Neural progenitor cell (in vitro differentiated cells): ENCODE data around the gene CSDE1. TPM values are rescaled to one million over a fixed set of nuclear protein-coding genes. Genes with fewer than 3 reads are reported as not detected.
A peak's percentile ranks its signal among the peaks of the same experiment; 100 is the strongest.
"Not testable (repeated sequence)": the region's sequence is repeated elsewhere in the genome, so short reads cannot be mapped to it uniquely, and the experiment has no call there.

Experiments used
- DNase-seq: peaks from one replicate; pipeline ENCODE4 v3.0.0-alpha.2; 2016; ENCODE audit warnings: low spot score
- H2AFZ ChIP-seq: fragments of 200-600 bp; sonication (generic); replicated peaks from 2 replicates; pipeline ENCODE4 v1.6.1; 2016; ENCODE audit warnings: antibody characterized with exemption
- H3F3A ChIP-seq: fragments of 200-600 bp; sonication (generic); 2 replicates; pipeline ENCODE4 v1.6.1; 2016; ENCODE audit warnings: antibody characterized with exemption, low read depth
- H3K27ac ChIP-seq: fragments of 200-600 bp; sonication (generic); 2 replicates; pipeline ENCODE4 v1.5.1; 2016; ENCODE audit warnings: mild to moderate bottlenecking
- H3K27me3 ChIP-seq: fragments of 200-600 bp; sonication (generic); 2 replicates; pipeline ENCODE4 v1.6.1; 2016; ENCODE audit warnings: mild to moderate bottlenecking, moderate library complexity
- H3K36me3 ChIP-seq: fragments of 200-600 bp; sonication (generic); 2 replicates; pipeline ENCODE4 v1.5.1; 2016
- H3K4me1 ChIP-seq: fragments of 200-600 bp; sonication (generic); 2 replicates; pipeline ENCODE4 v1.6.1; 2016; ENCODE audit warnings: mixed run types
- H3K4me2 ChIP-seq: fragments of 200-600 bp; sonication (generic); 2 replicates; pipeline ENCODE4 v1.6.1; 2016
- H3K4me3 ChIP-seq: fragments of 200-600 bp; sonication (generic); 2 replicates; pipeline ENCODE4 v1.5.1; 2016
- H3K79me2 ChIP-seq: fragments of 200-600 bp; sonication (generic); 2 replicates; pipeline ENCODE4 v1.6.1; 2016; ENCODE audit warnings: low read depth
- H3K9ac ChIP-seq: fragments of 200-600 bp; sonication (generic); 2 replicates; pipeline ENCODE4 v1.6.1; 2016
- H3K9me3 ChIP-seq: fragments of 200-600 bp; sonication (generic); 2 replicates; pipeline ENCODE4 v1.5.1; 2016; ENCODE audit warnings: low read depth
- H4K20me1 ChIP-seq: fragments of 200-600 bp; sonication (generic); 2 replicates; pipeline ENCODE4 v1.6.1; 2016; ENCODE audit warnings: low read depth
- H3K27ac Mint-ChIP-seq: 3 replicates; pipeline ENCODE4 v1.8.0; 2021; ENCODE audit warnings: mixed read lengths
- H3K27me3 Mint-ChIP-seq: 2 replicates; pipeline ENCODE4 v1.8.0; 2022; ENCODE audit warnings: low read depth, mild to moderate bottlenecking, inconsistent platforms, moderate library complexity, mixed read lengths; ENCODE audit not compliant: insufficient read depth
- H3K36me3 Mint-ChIP-seq: 3 replicates; pipeline ENCODE4 v1.8.0; 2021; ENCODE audit warnings: mixed read lengths
- H3K4me1 Mint-ChIP-seq: 3 replicates; pipeline ENCODE4 v1.8.0; 2021; ENCODE audit warnings: mixed read lengths
- H3K4me3 Mint-ChIP-seq: 3 replicates; pipeline ENCODE4 v1.8.0; 2021; ENCODE audit warnings: mild to moderate bottlenecking, moderate library complexity, mixed read lengths
- H3K9me3 Mint-ChIP-seq: 3 replicates; pipeline ENCODE4 v1.8.0; 2020; ENCODE audit warnings: mixed read lengths
- EZH2 ChIP-seq: fragments of 200-600 bp; sonication (generic); IDR thresholded peaks from 2 replicates; pipeline ENCODE4 v1.6.1; 2017; ENCODE audit warnings: antibody characterized with exemption, mild to moderate bottlenecking, moderate library complexity
- EZH2phosphoT487 ChIP-seq: fragments of 200-600 bp; sonication (generic); IDR thresholded peaks from 2 replicates; pipeline ENCODE4 v1.6.1; 2017; ENCODE audit warnings: antibody characterized with exemption
- total RNA-seq: library from RNA; depleted of rRNA; stranded (reverse); fragments of >200 nt; gene quantifications from 2 replicates; pipeline ENCODE4 v1.2.3, GENCODE V29; 2015; ENCODE audit warnings: low replicate concordance
- TF ChIP-seq, protein P1 (sequence below): fragments of 200-600 bp; sonication (generic); IDR thresholded peaks from 2 replicates; pipeline ENCODE4 v1.5.1; 2017; ENCODE audit warnings: antibody characterized with exemption, mild to moderate bottlenecking

Gene CSDE1
- total RNA-seq, 1 donor from 2014 or later: 1,362 TPM

DNA sequence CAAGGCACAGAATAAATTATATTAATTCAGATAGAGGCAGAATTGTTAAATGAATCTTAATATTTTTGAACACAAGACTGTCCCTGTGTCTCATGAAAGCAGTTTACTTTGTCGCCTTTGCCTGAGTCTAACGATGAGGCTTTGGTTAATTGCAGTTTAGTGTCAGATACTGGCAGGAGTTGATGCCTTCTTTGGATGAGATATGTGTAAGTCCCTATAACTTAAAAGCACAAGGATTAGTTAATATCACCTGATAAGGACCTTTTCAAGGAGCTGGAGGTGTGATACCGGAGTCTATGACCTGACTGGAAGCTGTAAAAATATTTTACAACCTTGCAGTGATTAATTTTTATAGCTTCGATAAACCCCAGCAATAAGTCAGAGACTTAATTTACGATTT lies 24.7 kb upstream of the CSDE1 start:
- TF ChIP-seq EZH2: peak; percentile 33
- no peak for TF ChIP-seq EZH2phosphoT487
- Histone ChIP-seq H3K4me3 (no peak overlapping the region), H3K4me2 (no peak overlapping the region), H3K9ac (no peak overlapping the region), H2AFZ (no peak overlapping the region), H3K9me3 (no peaks in the 10 kb centered on the region), H3K36me3 (peaks cover 3% of the 10 kb centered on the region), H4K20me1 (no peaks in the 10 kb centered on the region), H3K27me3 (peaks cover 35% of the 10 kb centered on the region), H3F3A (peaks cover 10% of the 10 kb centered on the region), H3K4me1 (peaks cover 4% of the 10 kb centered on the region), H3K79me2 (peaks cover 23% of the 10 kb centered on the region), H3K27ac (no peak overlapping the region)
- H3K27ac Mint-ChIP-seq: no peak overlapping the region
- peaks cover 5% of the 10 kb centered on the region for H3K27me3 Mint-ChIP-seq
- no peak for DNase-seq
- peaks cover 14% of the 10 kb centered on the region for H3K4me1 Mint-ChIP-seq
- H3K36me3 Mint-ChIP-seq: peaks cover 6% of the 10 kb centered on the region
- no peak overlapping the region for H3K4me3 Mint-ChIP-seq
- peaks cover 13% of the 10 kb centered on the region for H3K9me3 Mint-ChIP-seq

DNA sequence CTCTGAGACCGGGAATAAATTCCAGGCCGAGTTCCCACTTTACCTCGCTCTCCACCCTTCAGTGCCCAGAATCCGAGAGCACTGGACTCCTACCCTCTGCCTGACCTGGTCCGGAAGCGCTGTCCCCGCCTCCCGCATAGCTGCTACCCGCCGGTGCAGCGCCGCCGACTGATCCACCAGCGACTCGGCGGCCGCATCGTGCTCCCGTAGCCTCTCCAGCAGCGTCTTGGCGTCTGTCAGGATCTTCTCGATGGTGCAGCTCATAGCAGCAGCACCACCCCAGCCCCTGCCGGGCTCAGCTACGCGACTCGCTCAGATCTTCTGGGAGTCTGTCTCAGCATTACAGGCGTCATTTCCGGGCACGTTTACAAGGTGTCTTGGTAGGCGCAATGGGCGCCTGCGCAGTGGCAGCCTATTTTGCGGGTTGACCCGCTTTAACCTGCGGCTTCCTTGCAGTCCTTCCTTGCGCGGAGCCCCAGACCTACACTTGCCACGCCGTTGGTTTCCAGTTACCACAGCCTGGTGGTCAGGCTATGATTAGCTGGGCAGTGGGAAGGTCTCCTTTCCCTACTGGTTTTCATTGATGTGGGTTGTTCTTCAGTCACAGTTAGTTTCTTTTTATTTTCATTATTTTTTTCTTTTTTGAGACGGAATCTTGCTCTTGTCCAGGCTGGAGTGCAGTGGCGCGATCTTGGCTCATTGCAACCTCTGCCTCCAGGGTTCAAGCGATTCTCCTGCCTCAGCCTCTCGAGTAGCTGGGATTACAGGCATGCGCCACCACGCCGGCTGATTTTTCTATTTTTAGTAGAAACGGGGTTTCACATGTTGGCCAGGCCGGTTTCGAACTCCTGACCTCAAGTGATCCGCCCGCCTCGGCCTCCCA lies 22.8 kb upstream of the CSDE1 start, which contains the start of gene SIKE1:
Gene SIKE1 (minus strand): TSS at position 342 of the 883 bp plus-strand sequence. CDS start 78 bp downstream, at position 264.
- Histone ChIP-seq H3K79me2 (peaks cover 23% of the 10 kb centered on the region), H3F3A (peaks cover 10% of the 10 kb centered on the region), H4K20me1 (no peaks in the 10 kb centered on the region), H3K27ac (peak within 1 kb of the TSS; percentile 84), H3K27me3 (peaks cover 33% of the 10 kb centered on the region), H2AFZ (peak within 1 kb of the TSS; percentile 71), H3K4me3 (peak within 1 kb of the TSS; percentile 85), H3K36me3 (peaks cover 8% of the 10 kb centered on the region), H3K4me2 (peak within 1 kb of the TSS; percentile 85), H3K4me1 (peaks cover 4% of the 10 kb centered on the region), H3K9ac (peak within 1 kb of the TSS; percentile 79), H3K9me3 (no peaks in the 10 kb centered on the region)
- H3K9me3 Mint-ChIP-seq: peaks cover 2% of the 10 kb centered on the region
- peaks cover 14% of the 10 kb centered on the region for H3K4me1 Mint-ChIP-seq
- peak within 1 kb of the TSS; percentile 98 for H3K27ac Mint-ChIP-seq
- TF ChIP-seq EZH2: no peak
- TF ChIP-seq, protein P1, sequence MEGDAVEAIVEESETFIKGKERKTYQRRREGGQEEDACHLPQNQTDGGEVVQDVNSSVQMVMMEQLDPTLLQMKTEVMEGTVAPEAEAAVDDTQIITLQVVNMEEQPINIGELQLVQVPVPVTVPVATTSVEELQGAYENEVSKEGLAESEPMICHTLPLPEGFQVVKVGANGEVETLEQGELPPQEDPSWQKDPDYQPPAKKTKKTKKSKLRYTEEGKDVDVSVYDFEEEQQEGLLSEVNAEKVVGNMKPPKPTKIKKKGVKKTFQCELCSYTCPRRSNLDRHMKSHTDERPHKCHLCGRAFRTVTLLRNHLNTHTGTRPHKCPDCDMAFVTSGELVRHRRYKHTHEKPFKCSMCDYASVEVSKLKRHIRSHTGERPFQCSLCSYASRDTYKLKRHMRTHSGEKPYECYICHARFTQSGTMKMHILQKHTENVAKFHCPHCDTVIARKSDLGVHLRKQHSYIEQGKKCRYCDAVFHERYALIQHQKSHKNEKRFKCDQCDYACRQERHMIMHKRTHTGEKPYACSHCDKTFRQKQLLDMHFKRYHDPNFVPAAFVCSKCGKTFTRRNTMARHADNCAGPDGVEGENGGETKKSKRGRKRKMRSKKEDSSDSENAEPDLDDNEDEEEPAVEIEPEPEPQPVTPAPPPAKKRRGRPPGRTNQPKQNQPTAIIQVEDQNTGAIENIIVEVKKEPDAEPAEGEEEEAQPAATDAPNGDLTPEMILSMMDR: peak; percentile 15
- TF ChIP-seq EZH2phosphoT487: peak; percentile 27
- H3K27me3 Mint-ChIP-seq: peaks cover 5% of the 10 kb centered on the region
- peak; percentile 96 for DNase-seq
- H3K36me3 Mint-ChIP-seq: peaks cover 14% of the 10 kb centered on the region
- H3K4me3 Mint-ChIP-seq: peak within 1 kb of the TSS; percentile 99

DNA sequence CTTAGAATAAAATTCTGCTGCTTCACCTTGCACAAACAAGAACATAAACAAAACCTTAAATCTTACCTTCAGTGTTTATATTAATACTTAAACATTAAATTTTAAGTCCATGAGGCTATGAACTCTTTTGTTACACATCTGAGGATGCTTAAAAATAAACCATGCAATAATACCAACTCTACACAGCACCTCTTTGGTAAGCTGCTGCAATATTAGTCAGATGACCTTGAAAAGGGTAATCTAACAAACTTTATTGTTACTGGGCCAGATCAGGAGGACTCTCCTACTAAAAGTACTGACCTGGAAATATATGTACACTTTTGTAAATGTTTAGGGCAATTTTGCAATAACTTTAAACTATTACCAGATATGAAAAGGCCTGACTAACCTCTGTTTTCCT lies 21.9 kb upstream of the CSDE1 start:
- TF ChIP-seq EZH2phosphoT487: no peak
- no peak for TF ChIP-seq EZH2
- TF ChIP-seq, protein P1: no peak
- Mint-ChIP-seq H3K27me3 (peaks cover 2% of the 10 kb centered on the region), H3K4me1 (peaks cover 14% of the 10 kb centered on the region), H3K9me3 (no peaks in the 10 kb centered on the region), H3K27ac (peak overlapping the region; percentile 98), H3K4me3 (peak overlapping the region; percentile 99), H3K36me3 (peaks cover 14% of the 10 kb centered on the region)
- Histone ChIP-seq H3K9me3 (no peaks in the 10 kb centered on the region), H3K4me2 (peak overlapping the region; percentile 85), H3F3A (peaks cover 10% of the 10 kb centered on the region), H2AFZ (peak overlapping the region; percentile 71), H3K27me3 (peaks cover 33% of the 10 kb centered on the region), H3K36me3 (peaks cover 8% of the 10 kb centered on the region), H3K4me3 (peak overlapping the region; percentile 85), H4K20me1 (no peaks in the 10 kb centered on the region), H3K4me1 (peaks cover 4% of the 10 kb centered on the region), H3K79me2 (peaks cover 23% of the 10 kb centered on the region), H3K9ac (peak overlapping the region; percentile 79), H3K27ac (peak overlapping the region; percentile 84)
- DNase-seq: no peak

- H3K27ac ChIP-seq, H3K27ac Mint-ChIP-seq, H3K9ac ChIP-seq, H3K4me2 ChIP-seq, H3K4me3 ChIP-seq, H3K4me1 ChIP-seq, H3K4me3 Mint-ChIP-seq, H3K9me3 Mint-ChIP-seq, H3F3A ChIP-seq, DNase-seq, H4K20me1 ChIP-seq, H2AFZ ChIP-seq, H3K27me3 ChIP-seq, H3K27me3 Mint-ChIP-seq, H3K9me3 ChIP-seq: not testable (repeated sequence)
- Histone ChIP-seq H3K79me2 (peaks cover 23% of the 10 kb centered on the region), H3K36me3 (peaks cover 22% of the 10 kb centered on the region)
- H3K4me1 Mint-ChIP-seq: peaks cover 14% of the 10 kb centered on the region
- peaks cover 14% of the 10 kb centered on the region for H3K36me3 Mint-ChIP-seq
Observed at GRCh38 chr1:114776726-114777125, 18.9 kb upstream of the CSDE1 start.
